GM23338 (cell line): ENCODE results near the gene RNF141. TPM values are rescaled to one million over a fixed set of nuclear protein-coding genes. Genes with fewer than 3 reads are reported as not detected.

Experiments
- ATAC-seq: fragments of 200-7000 bp; cut with Tn5 transposase; 3 replicates; pipeline ENCODE4 v1.9.1; 2020
- DNase-seq: peaks from one replicate; pipeline ENCODE4 v3.0.0-alpha.2; 2015; ENCODE audit warnings: low spot score
- H2AFZ ChIP-seq: fragments of 200-600 bp; sonication (generic); 2 replicates; pipeline ENCODE4 v1.8.0; 2016; ENCODE audit warnings: antibody characterized with exemption, mild to moderate bottlenecking, moderate library complexity
- H3F3A ChIP-seq: fragments of 200-600 bp; sonication (generic); replicated peaks from 2 replicates; pipeline ENCODE4 v1.8.0; 2017; ENCODE audit warnings: antibody characterized with exemption, mixed run types, low read depth
- H3K27ac ChIP-seq: fragments of 200-600 bp; sonication (generic); 2 replicates; pipeline ENCODE4 v1.6.1; 2016; ENCODE audit warnings: low read depth
- H3K27me3 ChIP-seq: fragments of 200-600 bp; sonication (generic); 2 replicates; pipeline ENCODE4 v1.8.0; 2016; ENCODE audit warnings: mild to moderate bottlenecking, mixed run types, moderate library complexity; ENCODE audit not compliant: insufficient read depth
- H3K36me3 ChIP-seq: fragments of 200-600 bp; sonication (generic); 2 replicates; pipeline ENCODE4 v1.8.0; 2016; ENCODE audit warnings: mild to moderate bottlenecking; ENCODE audit not compliant: insufficient read depth
- H3K4me1 ChIP-seq: fragments of 200-600 bp; sonication (generic); 2 replicates; pipeline ENCODE4 v1.8.0; 2016; ENCODE audit warnings: mild to moderate bottlenecking, moderate library complexity; ENCODE audit not compliant: insufficient read depth
- H3K4me2 ChIP-seq: fragments of 200-600 bp; sonication (generic); 2 replicates; pipeline ENCODE4 v1.7.1; 2017; ENCODE audit warnings: mixed run types
- H3K4me3 ChIP-seq: fragments of 200-600 bp; sonication (generic); 2 replicates; pipeline ENCODE4 v1.6.1; 2016; ENCODE audit warnings: mixed run types
- H3K79me2 ChIP-seq: fragments of 200-600 bp; sonication (generic); replicated peaks from 2 replicates; pipeline ENCODE4 v1.8.0; 2017; ENCODE audit warnings: mild to moderate bottlenecking; ENCODE audit not compliant: insufficient read depth
- H3K9me2 ChIP-seq: fragments of 200-600 bp; sonication (generic); 2 replicates; pipeline ENCODE4 v1.8.0; 2017; ENCODE audit not compliant: insufficient read depth
- H4K20me1 ChIP-seq: fragments of 200-600 bp; sonication (generic); replicated peaks from 2 replicates; pipeline ENCODE4 v1.8.0; 2017; ENCODE audit warnings: mild to moderate bottlenecking; ENCODE audit not compliant: insufficient read depth
- H3K27ac Mint-ChIP-seq: 2 replicates; pipeline ENCODE4 v1.8.0; 2020; ENCODE audit warnings: inconsistent platforms, mild to moderate bottlenecking, moderate library complexity, mixed read lengths
- H3K27me3 Mint-ChIP-seq: 3 replicates; pipeline ENCODE4 v1.8.0; 2022; ENCODE audit warnings: low read depth, mild to moderate bottlenecking, moderate library complexity, mixed read lengths, inconsistent platforms; ENCODE audit not compliant: insufficient read depth, poor library complexity
- H3K36me3 Mint-ChIP-seq: 3 replicates; pipeline ENCODE4 v1.8.0; 2021; ENCODE audit warnings: low read depth, mild to moderate bottlenecking, inconsistent platforms, moderate library complexity, mixed read lengths
- H3K4me1 Mint-ChIP-seq: 3 replicates; pipeline ENCODE4 v1.8.0; 2020; ENCODE audit warnings: mild to moderate bottlenecking, inconsistent platforms, mixed read lengths
- H3K4me3 Mint-ChIP-seq: 3 replicates; pipeline ENCODE4 v1.8.0; 2021; ENCODE audit warnings: moderate library complexity, mild to moderate bottlenecking, inconsistent platforms, mixed read lengths
- H3K9me3 Mint-ChIP-seq: 3 replicates; pipeline ENCODE4 v1.8.0; 2020; ENCODE audit warnings: moderate library complexity, mild to moderate bottlenecking, inconsistent platforms, mixed read lengths
- CREB1 ChIP-seq: fragments of 250-450 bp; sonication (Bioruptor Pico); IDR thresholded peaks from 2 replicates; pipeline ENCODE4 v1.5.0; 2020; ENCODE audit warnings: low read depth, mild to moderate bottlenecking, moderate library complexity
- CTCF ChIP-seq, 2 experiments: fragments of 200-600 bp in 1 of 2; sonication (generic) in 1 of 2; conservative IDR thresholded peaks; 2 replicates each; pipeline versions ENCODE4 v1.5.1 to v1.6.1; 2016 to 2017; ENCODE audit warnings: antibody characterized with exemption in 2 of 2, low read depth in 2 of 2, mild to moderate bottlenecking in 2 of 2, moderate library complexity in 1 of 2
- EZH2 ChIP-seq: fragments of 200-600 bp; sonication (generic); IDR thresholded peaks from one replicate; pipeline ENCODE4 v1.8.0; 2017; ENCODE audit warnings: antibody characterized with exemption, mild to moderate bottlenecking, low read depth; ENCODE audit not compliant: unreplicated experiment
- EZH2phosphoT487 ChIP-seq: fragments of 200-600 bp; sonication (generic); IDR thresholded peaks from one replicate; pipeline ENCODE4 v1.8.1; 2018; ENCODE audit warnings: antibody characterized with exemption; ENCODE audit not compliant: unreplicated experiment
- JUNB ChIP-seq: IDR thresholded peaks from one replicate; pipeline ENCODE4 v1.6.1; 2016; ENCODE audit warnings: antibody characterized with exemption; ENCODE audit not compliant: unreplicated experiment
- STAT1 ChIP-seq: IDR thresholded peaks from one replicate; pipeline ENCODE4 v1.6.1; 2016; ENCODE audit warnings: antibody characterized with exemption; ENCODE audit not compliant: unreplicated experiment
- ZNF114 ChIP-seq: fragments of 250-450 bp; sonication (Bioruptor Pico); IDR thresholded peaks from 2 replicates; pipeline ENCODE4 v1.5.0; 2020; ENCODE audit warnings: mild to moderate bottlenecking, moderate library complexity
- ZNF462 ChIP-seq: fragments of 250-450 bp; sonication (Bioruptor Pico); IDR thresholded peaks from 2 replicates; pipeline ENCODE4 v1.5.0; 2020; ENCODE audit warnings: mild to moderate bottlenecking, moderate library complexity
- polyA plus RNA-seq: library from polyadenylated mRNA; unstranded; fragments of >200 nt; fragmentation: Nextera tagmentation; extraction: Ambion mirVana; gene quantifications from 2 replicates; pipeline ENCODE4 v1.2.1, GENCODE V29; 2016
- total RNA-seq: library from RNA; depleted of rRNA; stranded (reverse); fragments of >200 nt; shearing (Covaris generic); gene quantifications from 2 replicates; pipeline ENCODE4 v1.2.3, GENCODE V29; 2014

Gene RNF141
- total and polyA plus RNA-seq, 2 experiments from 2014 or later: 11.4 to 26.9 TPM

GRCh38 chr11:10543782-10544181, 2.8 kb upstream of the RNF141 start:
- Histone ChIP-seq H4K20me1 (no peaks in the 10 kb centered on the region), H3K4me1 (peaks cover 9% of the 10 kb centered on the region), H2AFZ (no peak overlapping the region), H3K79me2 (no peaks in the 10 kb centered on the region), H3K9me2 (no peaks in the 10 kb centered on the region), H3K4me2 (no peak overlapping the region), H3K27me3 (peaks cover 9% of the 10 kb centered on the region; the same call in 1 of the 2 replicates), H3K27ac (no peak overlapping the region), H3K36me3 (no peaks in the 10 kb centered on the region), H3K4me3 (no peak overlapping the region), H3F3A (no peaks in the 10 kb centered on the region)
- TF ChIP-seq CTCF (conservative IDR thresholded peaks at IDR 0.05; ENCODE audit: low read depth in 2 of 2): no peak
- no peak for TF ChIP-seq EZH2phosphoT487
- TF ChIP-seq CREB1 (CRISPR knock-in tag): no peak
- TF ChIP-seq JUNB: no peak
- no peak for TF ChIP-seq ZNF114 (CRISPR knock-in tag)
- no peak for TF ChIP-seq ZNF462
- TF ChIP-seq STAT1: no peak
- no peak for TF ChIP-seq EZH2
- H3K36me3 Mint-ChIP-seq: peaks cover 3% of the 10 kb centered on the region
- DNase-seq (no peak), ATAC-seq (no peak)
- peaks cover 16% of the 10 kb centered on the region for H3K9me3 Mint-ChIP-seq
- H3K4me3 Mint-ChIP-seq: no peak overlapping the region
- H3K27ac Mint-ChIP-seq: no peak overlapping the region
- H3K4me1 Mint-ChIP-seq: peaks cover 8% of the 10 kb centered on the region
- H3K27me3 Mint-ChIP-seq: peaks cover 6% of the 10 kb centered on the region
